ENCODE results near the gene PRAC2.

PRAC2 gene

DNA sequence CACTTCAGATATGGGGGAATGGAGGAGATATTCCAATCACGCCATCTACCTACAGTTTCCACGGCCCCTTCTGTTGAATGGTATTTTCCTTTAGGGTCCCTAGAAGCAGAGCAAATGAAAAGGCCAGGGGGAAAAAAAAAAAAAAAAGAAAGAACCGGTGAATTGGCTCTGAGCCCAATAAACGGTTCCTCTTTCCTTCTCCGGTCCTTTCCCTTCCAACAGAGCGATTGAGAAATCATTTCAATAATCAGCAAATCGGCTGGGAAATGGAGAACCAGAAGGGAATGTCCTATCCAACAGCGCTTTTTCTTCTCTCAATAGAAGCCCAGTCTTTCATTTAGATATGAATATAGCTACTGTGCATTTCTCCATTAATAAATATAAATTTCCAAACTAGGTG is 32.4 kb downstream of the PRAC2 start:
- DNase-seq (ENCODE audit: low read depth): no peak

DNA sequence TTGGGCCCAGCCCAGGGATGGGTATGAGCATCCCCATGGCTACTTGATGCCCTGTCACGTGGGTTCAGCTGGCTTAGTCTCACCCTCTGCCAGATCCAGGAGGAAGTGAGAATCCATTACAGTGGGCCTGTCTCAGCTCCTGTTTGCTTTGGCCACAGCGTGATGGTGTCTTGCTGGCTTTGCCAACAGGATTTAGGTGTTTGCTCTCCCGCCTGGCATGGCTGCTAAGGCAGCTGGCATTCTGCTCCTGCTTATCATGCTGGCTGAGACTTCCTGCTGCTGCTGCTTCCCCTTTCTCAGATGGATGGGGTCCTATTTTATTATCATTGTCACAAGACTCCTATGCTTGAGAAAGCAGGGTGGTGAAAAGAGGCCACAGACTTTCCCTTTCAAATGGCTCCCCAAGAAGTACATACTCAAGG is 33.9 kb downstream of the PRAC2 start:
- no peak for DNase-seq (ENCODE audit: low read depth)

DNA sequence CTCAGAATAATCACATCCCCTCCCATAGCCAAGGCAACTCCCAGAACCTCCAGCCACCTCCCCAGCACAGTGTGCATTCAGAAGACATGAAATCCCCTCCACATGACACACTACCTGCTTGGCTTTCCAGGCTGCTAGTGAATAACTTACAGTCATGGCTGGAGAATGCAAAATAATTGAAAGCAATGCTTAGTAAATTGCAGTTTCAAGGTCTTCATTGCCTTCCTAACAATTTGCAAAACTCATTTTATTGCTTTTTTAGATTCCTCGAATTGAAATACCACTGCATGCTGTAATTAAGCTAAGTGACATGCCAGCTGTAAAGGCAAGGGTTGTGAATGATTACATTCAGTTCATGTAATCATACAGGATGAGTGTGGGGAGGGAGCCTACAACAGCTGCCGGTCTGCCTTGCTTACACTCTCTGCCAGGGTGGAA is 34.6 kb downstream of the PRAC2 start:
- no peak for DNase-seq (ENCODE audit: low read depth)

DNA sequence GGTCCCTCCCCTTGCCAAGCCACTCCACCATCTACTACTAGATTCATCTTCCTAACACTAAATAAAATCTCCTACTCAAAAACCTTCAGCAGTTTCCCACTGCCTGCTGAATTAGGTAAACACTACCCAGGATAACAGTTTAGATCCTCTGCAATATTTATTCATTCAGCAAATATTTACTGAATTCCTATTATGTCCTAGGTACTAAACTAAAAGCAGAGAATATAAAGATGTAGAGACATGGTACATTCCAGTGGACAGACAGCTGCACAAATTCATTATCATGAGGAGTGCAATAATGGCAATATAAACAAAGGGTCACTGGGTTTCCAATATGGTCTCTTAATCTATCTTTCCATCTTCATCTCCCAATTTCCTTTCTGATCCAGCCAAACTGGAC is 36.3 kb downstream of the PRAC2 start:
- no peak for DNase-seq (ENCODE audit: low read depth)

DNA sequence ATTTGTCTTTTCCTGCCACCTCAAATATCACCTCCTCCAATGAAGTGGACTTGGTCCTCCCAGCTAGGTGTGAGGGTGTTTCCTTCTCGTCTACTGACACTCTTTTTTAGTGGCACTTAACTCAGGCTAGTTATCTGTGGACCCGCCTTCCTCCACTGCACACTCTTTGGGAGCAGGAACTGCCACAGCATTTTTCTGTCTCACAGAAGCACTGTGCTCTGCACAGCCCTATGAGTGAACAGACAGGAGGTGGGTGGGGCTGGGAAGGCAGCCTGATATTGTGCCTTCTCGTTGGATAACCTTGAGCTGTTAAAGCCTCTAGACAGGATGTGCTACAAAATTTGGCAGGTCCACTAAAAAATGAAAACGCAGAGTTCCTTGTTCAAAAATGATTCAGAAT is 37.4 kb downstream of the PRAC2 start:
- DNase-seq (ENCODE audit: low read depth): no peak

DNA sequence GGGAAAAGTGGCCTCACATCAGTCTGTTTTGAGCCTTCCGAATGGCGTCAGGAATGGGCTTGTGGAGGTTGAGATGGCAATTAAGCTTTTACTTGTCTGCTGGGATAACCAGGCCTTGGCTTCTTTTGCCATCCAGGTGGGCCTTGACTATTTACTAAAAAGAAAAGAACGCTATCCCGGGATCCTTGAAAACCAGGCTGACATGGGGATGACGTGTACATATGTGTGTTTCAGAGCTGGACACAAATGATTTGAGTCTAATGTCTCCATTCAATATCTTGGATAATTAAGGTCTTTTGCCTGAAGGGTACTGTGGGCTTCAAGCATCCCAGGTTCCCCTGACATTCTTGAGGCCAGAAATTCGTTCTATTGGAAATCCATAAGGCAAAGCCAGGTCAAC is 38.1 kb downstream of the PRAC2 start:
- DNase-seq (ENCODE audit: low read depth): no peak

DNA sequence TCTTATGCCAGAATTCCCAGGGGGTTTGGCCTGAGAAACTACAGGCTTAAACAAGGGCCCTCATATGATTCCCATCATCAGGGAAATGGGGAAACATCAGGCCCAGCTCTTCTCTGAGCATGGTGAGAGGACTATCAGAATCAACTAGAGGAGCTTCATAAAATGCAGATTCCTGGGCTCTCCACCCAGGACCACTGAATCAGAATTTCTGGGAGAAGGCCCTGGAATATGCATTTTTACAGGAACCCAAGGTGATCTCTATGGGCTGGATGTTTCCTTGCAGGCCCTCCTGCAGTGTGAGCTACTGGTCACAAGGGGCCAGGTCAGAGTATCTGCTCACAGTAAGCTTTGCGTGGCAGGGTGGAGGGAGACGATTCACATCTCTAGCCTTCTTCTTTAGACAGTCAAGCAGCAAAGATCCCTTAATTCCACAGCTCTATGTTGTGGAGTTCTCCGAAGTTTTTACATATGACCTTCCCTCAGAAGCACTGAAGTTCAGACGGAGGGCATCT is 44.3 kb downstream of the PRAC2 start:
- no peak for DNase-seq (ENCODE audit: low read depth)

DNA sequence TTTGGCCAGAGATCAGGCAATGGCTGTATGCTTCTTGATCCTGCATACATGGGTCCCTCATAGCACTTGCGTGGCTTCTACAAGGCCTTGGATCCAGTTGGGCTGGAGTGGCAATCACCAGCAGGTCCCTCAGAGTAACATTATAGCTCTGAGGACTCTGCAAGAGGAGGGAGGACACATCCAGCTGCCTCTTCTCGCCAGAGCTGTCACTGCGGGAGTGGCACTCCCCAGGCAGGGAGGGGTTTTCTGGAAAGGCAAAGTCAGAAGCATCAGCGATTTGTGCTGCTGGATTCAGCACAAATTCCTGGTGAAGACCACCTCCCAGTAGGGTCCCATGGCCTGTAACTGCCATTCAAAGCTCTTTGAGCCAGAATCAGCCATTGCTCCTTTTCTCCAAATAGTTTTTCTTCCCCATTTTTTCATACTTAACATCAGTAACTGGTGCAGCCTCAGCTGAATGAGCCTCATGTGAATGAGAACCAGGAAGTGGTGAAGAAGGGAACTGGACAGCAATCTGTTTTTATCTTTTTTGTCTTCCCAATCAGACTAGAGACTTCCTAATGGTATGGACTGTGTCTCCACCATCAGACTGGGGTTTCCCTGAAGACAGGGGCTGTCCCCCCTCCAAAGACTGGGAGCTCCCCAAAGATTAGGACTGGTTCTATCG is 46.2 kb downstream of the PRAC2 start:
- no peak for DNase-seq (ENCODE audit: low read depth)

DNA sequence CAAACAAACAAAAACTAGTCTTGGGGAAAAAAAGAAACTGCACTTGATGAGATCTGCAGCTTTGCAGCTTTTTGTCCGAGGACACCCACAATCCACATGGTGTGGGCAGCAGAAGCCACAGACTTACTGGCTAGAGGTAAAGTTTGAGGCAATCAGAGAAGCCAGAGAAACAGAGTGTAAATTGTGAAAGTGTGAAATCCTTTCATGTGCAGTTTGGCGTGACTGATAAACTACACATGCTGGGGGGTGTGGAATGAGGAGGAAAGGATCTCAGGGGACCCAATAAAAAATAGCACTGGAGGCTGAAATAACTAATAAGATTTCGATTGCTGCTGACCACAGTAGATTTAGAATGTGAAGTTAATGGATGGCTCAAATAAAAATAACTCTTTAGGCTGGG is 48.0 kb downstream of the PRAC2 start:
- no peak for DNase-seq (ENCODE audit: low read depth)

DNA sequence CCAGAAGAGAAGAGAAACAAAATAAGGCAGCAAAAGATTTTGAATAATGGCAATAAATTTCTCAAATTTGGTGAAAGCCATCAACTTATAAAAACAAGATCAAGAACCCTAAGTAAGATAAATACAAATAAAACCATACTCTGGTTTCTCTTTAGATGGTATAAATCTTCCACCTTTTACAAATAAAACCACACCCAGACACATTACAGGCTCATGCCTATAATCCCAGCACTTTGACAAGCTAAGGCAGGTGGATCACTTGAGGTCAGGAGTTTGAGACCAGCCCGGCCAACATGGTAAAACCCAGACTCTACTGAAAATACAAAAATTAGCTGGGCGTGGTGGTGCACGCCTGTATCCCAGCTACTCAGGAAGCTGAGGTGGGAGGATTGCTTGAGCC is 50.3 kb downstream of the PRAC2 start:
- DNase-seq (ENCODE audit: low read depth): no peak

Measured in activated T-helper 1 cell treated with Interleukin-2 at 50 U/mL for 16 hours (primary cell).